ENCODE data around the gene PLEKHG2.

Gene PLEKHG2

DNA sequence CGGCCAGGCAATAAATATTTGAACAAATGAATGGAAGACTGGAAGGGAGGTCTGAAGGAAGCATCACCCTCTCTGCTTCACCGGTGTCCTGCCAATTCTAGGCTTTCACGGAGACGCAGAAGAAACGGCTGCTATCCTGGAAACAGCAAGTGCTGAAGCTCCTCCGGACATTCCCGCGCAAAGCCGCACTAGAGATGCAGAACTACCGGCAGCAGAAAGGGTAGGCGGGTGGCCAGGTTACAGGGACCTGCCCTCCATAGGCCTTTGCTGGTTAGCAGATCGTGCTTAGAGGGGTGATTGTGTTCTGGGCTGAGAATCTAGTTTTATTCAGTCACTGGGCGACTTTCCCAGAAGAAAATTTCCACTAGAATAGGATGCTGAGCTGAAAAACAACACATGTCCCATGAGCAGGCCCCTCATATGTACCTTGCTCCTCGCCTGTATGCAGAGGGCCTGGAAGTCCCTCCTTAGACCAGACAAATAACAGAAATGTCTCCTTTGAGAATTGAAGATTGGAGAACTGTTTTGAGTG, 32.5 kb upstream of the PLEKHG2 start:
- H3K4me1 Mint-ChIP-seq (ENCODE audit: low read depth), result no peaks in the 10 kb centered on the region
- H3K9me3 Mint-ChIP-seq, result no peaks in the 10 kb centered on the region
- peaks cover 47% of the 10 kb centered on the region for H3K36me3 Mint-ChIP-seq (ENCODE audit: low read depth)
- no peak overlapping the region for H3K27ac Mint-ChIP-seq
- H3K27me3 Mint-ChIP-seq (ENCODE audit: low read depth), result no peaks in the 10 kb centered on the region
- H3K4me3 Mint-ChIP-seq, result no peak overlapping the region
- no peak for DNase-seq (ENCODE audit: low spot score)

DNA sequence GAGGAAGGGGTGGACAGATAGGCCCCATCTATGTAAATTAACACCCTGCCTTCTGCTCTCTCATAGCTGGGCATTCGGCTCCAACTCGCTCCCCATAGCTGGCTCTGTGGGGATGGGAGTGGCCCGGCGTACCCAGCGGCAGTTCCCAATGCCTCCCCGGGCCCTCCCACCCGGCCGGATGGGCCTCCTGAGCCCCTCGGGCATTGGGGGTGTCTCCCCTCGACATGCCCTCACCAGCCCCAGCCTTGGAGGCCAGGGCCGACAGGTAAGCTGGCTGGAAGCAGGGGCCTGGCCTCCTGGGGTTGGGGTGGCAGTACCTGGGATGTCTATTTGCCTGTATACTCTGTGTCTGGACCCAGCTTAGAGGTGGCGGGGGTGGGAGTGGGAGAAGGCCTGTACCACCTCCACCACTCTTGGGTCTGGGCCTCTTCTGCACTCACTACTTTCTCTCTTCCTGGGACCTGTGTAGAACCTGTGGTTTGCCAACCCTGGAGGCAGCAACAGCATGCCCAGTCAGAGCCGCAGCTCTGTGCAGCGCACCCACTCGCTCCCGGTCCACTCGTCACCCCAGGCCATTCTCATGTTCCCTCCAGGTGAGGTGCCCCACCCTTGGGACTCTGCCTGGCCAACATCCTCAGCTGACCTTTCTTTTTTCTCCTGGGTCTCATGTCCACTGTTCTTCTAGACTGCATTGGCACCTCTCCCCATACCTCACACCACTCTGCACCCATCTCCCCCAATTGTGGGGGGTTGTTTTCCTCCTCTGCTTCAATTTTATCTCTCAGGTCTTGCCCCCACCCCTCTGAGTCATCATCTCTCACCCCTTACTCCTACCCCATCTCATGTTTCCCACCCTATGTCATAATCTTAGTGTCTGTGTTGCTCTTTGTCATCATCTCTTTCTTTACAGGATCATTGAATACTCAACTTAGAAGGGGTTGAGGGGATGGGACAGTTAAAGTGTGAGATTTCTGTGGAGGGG, 31.7 kb upstream of the PLEKHG2 start:
- no peaks in the 10 kb centered on the region for H3K9me3 Mint-ChIP-seq
- no peak overlapping the region for H3K27ac Mint-ChIP-seq
- peaks cover 51% of the 10 kb centered on the region for H3K36me3 Mint-ChIP-seq (ENCODE audit: low read depth)
- no peaks in the 10 kb centered on the region for H3K4me1 Mint-ChIP-seq (ENCODE audit: low read depth)
- no peaks in the 10 kb centered on the region for H3K27me3 Mint-ChIP-seq (ENCODE audit: low read depth)
- no peak overlapping the region for H3K4me3 Mint-ChIP-seq
- DNase-seq (ENCODE audit: low spot score), result no peak

- Mint-ChIP-seq H3K27me3 (ENCODE audit: low read depth) (no peaks in the 10 kb centered on the region), H3K4me3 (no peak overlapping the region), H3K27ac (no peak overlapping the region), H3K9me3 (no peaks in the 10 kb centered on the region), H3K4me1 (ENCODE audit: low read depth) (no peaks in the 10 kb centered on the region), H3K36me3 (ENCODE audit: low read depth) (peaks cover 54% of the 10 kb centered on the region)
- no peak for DNase-seq (ENCODE audit: low spot score)
Measured at GRCh38 chr19:39381910-39382611, 30.4 kb upstream of the PLEKHG2 start.

DNA sequence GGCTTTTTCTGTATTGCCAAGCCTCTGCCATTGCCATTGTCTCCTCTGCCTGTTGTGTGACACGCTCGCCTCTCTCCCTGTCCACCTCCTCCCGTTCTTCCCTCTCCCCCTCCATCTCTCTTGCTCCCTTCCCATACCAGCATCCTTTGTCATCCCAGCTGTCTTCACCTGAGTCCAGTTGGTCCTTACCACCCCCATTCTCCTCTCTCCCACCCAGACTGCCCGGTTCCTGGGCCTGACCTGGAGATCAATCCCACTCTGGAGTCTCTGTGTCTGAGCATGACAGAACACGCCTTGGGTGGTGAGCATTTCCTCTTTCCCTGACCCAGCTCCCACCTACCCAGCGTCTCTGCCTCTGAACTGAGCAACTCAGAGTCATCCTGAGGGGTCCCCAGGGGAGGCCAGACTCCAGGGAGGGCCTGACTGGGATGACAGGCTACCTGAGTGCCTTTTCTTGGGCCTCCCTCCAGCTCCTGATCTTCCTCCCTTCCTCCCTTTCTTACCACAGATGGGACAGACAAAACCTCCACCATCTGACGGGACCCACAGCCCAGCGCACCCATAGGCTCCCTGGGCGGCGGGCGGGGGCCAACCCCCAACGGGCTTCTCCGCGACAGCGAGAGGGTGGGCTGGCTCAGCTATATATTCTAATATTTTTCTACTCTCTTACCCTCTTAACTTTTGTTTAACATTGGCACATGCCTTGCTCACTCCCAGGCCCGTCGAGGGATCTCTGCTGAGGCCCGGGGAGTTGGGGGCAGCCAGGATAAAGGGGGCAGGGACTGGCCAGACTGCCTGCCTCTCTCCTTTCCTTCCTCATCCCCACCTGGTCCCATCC, 29.3 kb upstream of the PLEKHG2 start:
- peak overlapping the region; percentile 55 for H3K27ac Mint-ChIP-seq
- no peaks in the 10 kb centered on the region for H3K9me3 Mint-ChIP-seq
- no peak for DNase-seq (ENCODE audit: low spot score)
- no peak overlapping the region for H3K4me3 Mint-ChIP-seq
- H3K4me1 Mint-ChIP-seq (ENCODE audit: low read depth), result no peaks in the 10 kb centered on the region
- H3K27me3 Mint-ChIP-seq (ENCODE audit: low read depth), result no peaks in the 10 kb centered on the region
- peaks cover 50% of the 10 kb centered on the region for H3K36me3 Mint-ChIP-seq (ENCODE audit: low read depth)

DNA sequence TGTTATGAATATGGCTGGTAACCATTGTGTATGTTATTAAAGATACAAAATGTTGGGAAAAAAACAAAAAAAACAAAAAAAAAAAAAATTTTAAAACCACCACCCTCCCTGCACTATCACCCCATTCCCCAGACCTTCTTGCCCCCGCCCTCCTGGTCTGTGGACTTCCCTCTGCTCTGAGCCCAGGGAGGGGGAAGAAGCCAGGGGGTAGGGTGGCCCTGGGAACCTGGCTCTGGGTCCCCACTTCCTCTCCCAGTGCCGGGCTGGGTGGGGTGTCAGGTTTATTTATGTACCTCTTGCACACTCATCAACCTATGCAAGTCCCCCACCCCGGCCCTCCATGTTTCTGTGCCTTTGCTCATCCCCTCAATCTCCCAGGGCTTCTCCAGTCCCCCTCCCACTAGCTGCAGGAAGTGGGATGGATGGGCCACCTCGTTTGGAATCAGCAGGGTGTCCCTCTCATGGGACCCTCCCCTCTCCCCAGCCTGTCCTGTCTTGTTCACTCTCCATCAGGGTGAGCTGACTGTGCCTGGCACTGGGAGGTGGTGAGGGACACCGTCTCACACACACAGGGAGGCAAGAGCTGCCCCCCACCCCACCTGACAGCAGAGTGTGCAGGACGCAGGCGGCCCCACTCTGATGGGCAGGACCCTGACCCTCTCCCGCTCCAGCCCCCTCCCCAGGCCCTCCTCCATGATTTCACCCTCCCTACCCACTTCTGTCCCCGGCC, 27.5 kb upstream of the PLEKHG2 start:
- Mint-ChIP-seq H3K9me3 (no peaks in the 10 kb centered on the region), H3K4me1 (ENCODE audit: low read depth) (peaks cover 1% of the 10 kb centered on the region), H3K27me3 (ENCODE audit: low read depth) (no peaks in the 10 kb centered on the region), H3K36me3 (ENCODE audit: low read depth) (peaks cover 53% of the 10 kb centered on the region), H3K27ac (no peak overlapping the region), H3K4me3 (no peak overlapping the region)
- no peak for DNase-seq (ENCODE audit: low spot score)

DNA sequence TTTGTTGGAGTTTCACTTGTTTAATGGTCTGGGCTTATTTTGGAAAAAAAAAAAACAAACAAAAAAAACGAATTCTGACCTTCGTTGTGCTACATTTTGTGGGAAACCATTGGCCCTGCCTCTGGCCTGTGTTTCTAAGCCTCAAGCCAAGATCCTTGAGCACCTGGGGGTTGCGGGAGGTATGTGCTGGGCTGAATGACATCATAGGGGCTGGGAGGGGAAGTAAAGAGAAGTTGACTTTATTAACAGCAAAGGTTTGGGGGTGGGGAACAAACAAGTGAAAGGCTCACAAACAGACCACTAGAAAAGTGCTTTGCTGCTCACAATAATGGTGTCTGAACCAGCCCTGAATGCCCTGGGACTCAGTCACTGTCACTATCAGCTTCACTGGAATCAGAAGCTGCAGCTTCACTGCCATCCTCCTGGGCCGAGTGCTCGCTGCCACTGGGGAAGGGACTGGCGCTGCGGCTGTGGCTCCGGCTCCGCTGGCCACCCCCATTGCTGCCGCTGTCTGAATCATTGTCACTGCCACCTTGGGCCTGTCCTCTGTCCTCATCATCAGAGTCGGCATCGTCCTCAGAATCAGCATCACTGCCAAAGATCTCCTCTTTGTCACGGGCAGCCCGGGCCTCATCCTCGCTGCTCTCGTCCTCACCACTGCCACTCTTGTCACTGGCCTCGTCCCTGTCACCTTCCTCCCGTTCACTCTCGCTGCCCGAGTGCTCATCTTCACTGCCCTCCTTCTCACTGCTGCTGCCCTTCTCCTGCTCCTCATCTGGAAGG, 26.6 kb upstream of the PLEKHG2 start:
- no peaks in the 10 kb centered on the region for H3K9me3 Mint-ChIP-seq
- H3K4me1 Mint-ChIP-seq (ENCODE audit: low read depth), result peaks cover 5% of the 10 kb centered on the region
- H3K36me3 Mint-ChIP-seq (ENCODE audit: low read depth), result peaks cover 48% of the 10 kb centered on the region
- no peak overlapping the region for H3K27ac Mint-ChIP-seq
- no peak for DNase-seq (ENCODE audit: low spot score)
- no peak overlapping the region for H3K4me3 Mint-ChIP-seq
- H3K27me3 Mint-ChIP-seq (ENCODE audit: low read depth), result no peaks in the 10 kb centered on the region

GRCh38 chr19:39386557-39386956, 25.9 kb upstream of the PLEKHG2 start:
- Mint-ChIP-seq H3K9me3 (no peaks in the 10 kb centered on the region), H3K4me3 (no peak overlapping the region), H3K27me3 (ENCODE audit: low read depth) (no peaks in the 10 kb centered on the region), H3K36me3 (ENCODE audit: low read depth) (peaks cover 47% of the 10 kb centered on the region), H3K27ac (peak overlapping the region; percentile 10), H3K4me1 (ENCODE audit: low read depth) (peaks cover 6% of the 10 kb centered on the region)
- DNase-seq (ENCODE audit: low spot score), result no peak

GRCh38 chr19:39388657-39389056, 23.8 kb upstream of the PLEKHG2 start:
- DNase-seq (ENCODE audit: low spot score), result no peak
- Mint-ChIP-seq H3K27ac (peak overlapping the region; percentile 98), H3K27me3 (ENCODE audit: low read depth) (no peaks in the 10 kb centered on the region), H3K9me3 (no peaks in the 10 kb centered on the region), H3K4me1 (ENCODE audit: low read depth) (peaks cover 11% of the 10 kb centered on the region), H3K36me3 (ENCODE audit: low read depth) (peaks cover 49% of the 10 kb centered on the region), H3K4me3 (peak overlapping the region; percentile 13)

DNA sequence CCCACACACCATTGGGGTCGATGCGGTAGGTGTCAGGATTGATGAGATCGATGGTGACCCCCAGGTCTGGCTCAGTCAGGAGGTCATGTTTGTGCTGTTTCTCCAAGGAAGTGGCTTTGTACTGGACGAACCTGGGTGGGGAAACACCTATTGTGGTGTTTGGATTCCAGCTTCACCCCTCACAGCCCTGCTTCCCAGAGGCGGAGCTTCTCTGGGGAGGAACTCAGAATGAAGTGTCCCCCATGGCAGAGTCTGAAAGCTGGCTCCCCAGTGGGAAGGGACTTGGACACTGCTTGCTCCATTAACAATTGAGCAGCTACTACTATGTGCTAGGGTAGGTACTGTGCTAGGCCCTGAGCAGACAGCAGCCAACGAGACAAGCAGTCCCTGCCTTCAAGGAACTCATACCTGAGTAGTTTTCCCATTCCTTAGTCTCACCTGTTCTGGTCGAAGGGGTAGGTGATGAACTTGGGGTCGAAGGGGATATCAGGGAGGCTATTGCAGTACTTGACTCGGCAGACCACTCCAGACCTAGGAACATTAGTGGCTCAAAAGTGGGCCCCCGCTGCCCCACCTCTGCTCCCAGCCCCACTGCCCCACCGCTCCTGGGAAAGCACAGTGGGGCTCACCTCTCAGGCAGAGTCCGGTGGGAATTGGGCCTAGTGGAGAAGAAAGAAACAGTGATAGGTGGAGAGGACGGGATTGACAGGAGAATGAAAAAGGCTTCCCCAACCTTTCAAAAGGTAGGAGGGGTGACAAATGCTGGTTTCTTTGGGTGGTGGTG, 22.6 kb upstream of the PLEKHG2 start:
- no peak for DNase-seq (ENCODE audit: low spot score)
- Mint-ChIP-seq H3K4me3 (peak overlapping the region; percentile 99), H3K4me1 (ENCODE audit: low read depth) (peaks cover 11% of the 10 kb centered on the region), H3K9me3 (no peaks in the 10 kb centered on the region), H3K27me3 (ENCODE audit: low read depth) (no peaks in the 10 kb centered on the region), H3K27ac (peak overlapping the region; percentile 98), H3K36me3 (ENCODE audit: low read depth) (peaks cover 55% of the 10 kb centered on the region)

GRCh38 chr19:39390451-39390750, 22.1 kb upstream of the PLEKHG2 start:
- peak overlapping the region; percentile 99 for H3K4me3 Mint-ChIP-seq
- no peaks in the 10 kb centered on the region for H3K27me3 Mint-ChIP-seq (ENCODE audit: low read depth)
- DNase-seq (ENCODE audit: low spot score), result peak; percentile 63
- H3K9me3 Mint-ChIP-seq, result no peaks in the 10 kb centered on the region
- peaks cover 57% of the 10 kb centered on the region for H3K36me3 Mint-ChIP-seq (ENCODE audit: low read depth)
- H3K4me1 Mint-ChIP-seq (ENCODE audit: low read depth), result peaks cover 14% of the 10 kb centered on the region
- H3K27ac Mint-ChIP-seq, result peak overlapping the region; percentile 98

GRCh38 chr19:39390751-39391437, 21.6 kb upstream of the PLEKHG2 start, which contains the start of the genes MED29 and PAF1:
TSS of gene MED29 (plus strand) at chr19:39391378. CDS start at chr19:39391423, 45 bp downstream.
TSS of gene PAF1 (minus strand) at chr19:39391106. CDS start at chr19:39390864, 242 bp downstream.
- Mint-ChIP-seq H3K4me1 (ENCODE audit: low read depth) (peaks cover 14% of the 10 kb centered on the region), H3K27me3 (ENCODE audit: low read depth) (no peaks in the 10 kb centered on the region), H3K36me3 (ENCODE audit: low read depth) (peaks cover 56% of the 10 kb centered on the region), H3K4me3 (peak within 1 kb of the TSS; percentile 99), H3K27ac (peak within 1 kb of the TSS; percentile 98), H3K9me3 (no peaks in the 10 kb centered on the region)
- DNase-seq (ENCODE audit: low spot score), result peak; percentile 96
